ENCODE measurements around the gene RAD9B. TPM values are rescaled to one million over a fixed set of nuclear protein-coding genes. Genes with fewer than 3 reads are reported as not detected.
"Not testable (repeated sequence)": the region's sequence is repeated elsewhere in the genome, so short reads cannot be mapped to it uniquely, and the experiment has no call there.

The RAD9B gene
- total and polyA plus RNA-seq, 12 donors = 0.23 to 4.9 (median 1.00) TPM; not detected in 1

GRCh38 chr12:110514363-110514762 is 12.2 kb downstream of the RAD9B start:
- Histone ChIP-seq H3K4me1 (peaks cover 0 to 5% (median 0%) of the 10 kb centered on the region in 9 donors), H3K27me3 (no peaks in the 10 kb centered on the region), H3K36me3 (no peaks in the 10 kb centered on the region), H3K4me3 (no peak overlapping the region), H3K27ac (no peak overlapping the region), H3K9me3 (no peaks in the 10 kb centered on the region)
- no peak for DNase-seq
- intact Hi-C loops (cut with DNase I) = loop anchor here in 9 of 10 donors (5.0 to 10.0 kb wide), 8 partner anchors 60 to 373 kb away; partner anchors contain the start of gene ARPC3 (in 1 of the 9)
- TF ChIP-seq, protein P1, sequence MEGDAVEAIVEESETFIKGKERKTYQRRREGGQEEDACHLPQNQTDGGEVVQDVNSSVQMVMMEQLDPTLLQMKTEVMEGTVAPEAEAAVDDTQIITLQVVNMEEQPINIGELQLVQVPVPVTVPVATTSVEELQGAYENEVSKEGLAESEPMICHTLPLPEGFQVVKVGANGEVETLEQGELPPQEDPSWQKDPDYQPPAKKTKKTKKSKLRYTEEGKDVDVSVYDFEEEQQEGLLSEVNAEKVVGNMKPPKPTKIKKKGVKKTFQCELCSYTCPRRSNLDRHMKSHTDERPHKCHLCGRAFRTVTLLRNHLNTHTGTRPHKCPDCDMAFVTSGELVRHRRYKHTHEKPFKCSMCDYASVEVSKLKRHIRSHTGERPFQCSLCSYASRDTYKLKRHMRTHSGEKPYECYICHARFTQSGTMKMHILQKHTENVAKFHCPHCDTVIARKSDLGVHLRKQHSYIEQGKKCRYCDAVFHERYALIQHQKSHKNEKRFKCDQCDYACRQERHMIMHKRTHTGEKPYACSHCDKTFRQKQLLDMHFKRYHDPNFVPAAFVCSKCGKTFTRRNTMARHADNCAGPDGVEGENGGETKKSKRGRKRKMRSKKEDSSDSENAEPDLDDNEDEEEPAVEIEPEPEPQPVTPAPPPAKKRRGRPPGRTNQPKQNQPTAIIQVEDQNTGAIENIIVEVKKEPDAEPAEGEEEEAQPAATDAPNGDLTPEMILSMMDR (IDR thresholded peaks at IDR 0.05) = no peak
- WGBS, 2 donors = 84 to 100% methylated on average over 1 of the region's 1 CpG
- ATAC-seq = no peak

- no peaks in the 10 kb centered on the region for H3K36me3 ChIP-seq
- WGBS, 2 donors = 90 to 94% methylated on average over 3 of the region's 3 CpGs
- TF ChIP-seq, protein P1 (IDR thresholded peaks at IDR 0.05) = no peak
- no peak overlapping the region for H3K27ac ChIP-seq
- H3K27me3 ChIP-seq = no peaks in the 10 kb centered on the region
- no peak overlapping the region for H3K4me3 ChIP-seq
- no peak for ATAC-seq
- peaks cover 0 to 5% (median 0%) of the 10 kb centered on the region in 9 donors for H3K4me1 ChIP-seq
- no peak for DNase-seq
- intact Hi-C loops (cut with DNase I) = loop anchor here in 4 of 10 donors (10.0 kb wide), 4 partner anchors 62 to 368 kb away; partner anchors contain the start of gene ARPC3 (in 1 of the 4)
- H3K9me3 ChIP-seq = no peaks in the 10 kb centered on the region
Observed at GRCh38 chr12:110516995-110517394, 14.9 kb downstream of the RAD9B start.

GRCh38 chr12:110518014-110518413 is 15.9 kb downstream of the RAD9B start:
- intact Hi-C loops (cut with DNase I) = loop anchor here in 4 of 10 donors (10.0 kb wide), 4 partner anchors 63 to 367 kb away; partner anchors contain the start of gene ARPC3 (in 1 of the 4)
- DNase-seq, H3K9me3 ChIP-seq, H3K27ac ChIP-seq, H3K4me1 ChIP-seq, H3K27me3 ChIP-seq, H3K36me3 ChIP-seq, H3K4me3 ChIP-seq, ATAC-seq: not testable (repeated sequence)
- 91 to 95% methylated on average over 8 of the region's 8 CpGs for WGBS, 2 donors

DNA sequence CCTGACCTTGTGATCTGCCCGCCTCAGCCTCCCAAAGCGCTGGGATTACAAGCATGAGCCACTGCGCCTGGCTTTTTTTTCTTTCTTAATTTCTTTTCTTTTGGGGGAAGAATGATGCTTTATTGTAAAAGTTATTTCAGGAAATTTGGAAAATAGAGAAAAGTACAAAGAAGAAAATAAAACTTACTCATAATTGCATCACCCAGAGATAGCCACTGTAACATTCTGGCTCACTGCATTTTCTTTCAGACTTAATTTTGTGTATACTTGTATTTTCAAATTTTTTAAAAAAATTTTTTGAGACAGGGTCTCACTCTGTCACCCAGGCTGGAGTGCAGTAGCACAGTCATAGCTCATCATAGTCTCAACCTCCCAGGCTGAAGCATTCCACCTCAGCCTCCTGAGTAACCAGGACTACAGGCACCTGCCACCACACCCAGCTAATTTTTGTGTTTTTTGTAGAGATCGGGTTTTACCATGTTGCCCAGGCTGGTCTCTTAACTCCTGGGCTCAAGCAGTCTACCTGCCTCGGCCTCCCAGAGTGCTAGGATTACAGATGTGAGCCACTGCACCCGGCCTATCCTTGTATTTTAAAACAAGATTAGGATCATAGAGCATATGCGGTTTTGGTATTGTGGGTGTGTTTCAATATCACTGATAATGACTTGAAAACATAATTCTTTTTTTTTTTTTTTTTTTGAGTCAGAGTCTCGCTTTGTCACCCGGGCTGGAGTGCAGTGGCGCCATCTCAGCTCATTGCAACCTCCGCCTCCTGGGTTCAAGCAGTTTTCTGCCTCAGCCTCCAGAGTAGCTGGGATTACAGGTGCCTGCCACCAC is 19.0 kb downstream of the RAD9B start:
- H3K4me1 ChIP-seq; DNase-seq; H3K27me3 ChIP-seq; H3K4me3 ChIP-seq; H3K36me3 ChIP-seq; intact Hi-C loops (cut with DNase I); H3K9me3 ChIP-seq; H3K27ac ChIP-seq; ATAC-seq: not testable (repeated sequence)
- 92 to 94% methylated on average over 11 of the region's 11 CpGs for WGBS, 2 donors

DNA sequence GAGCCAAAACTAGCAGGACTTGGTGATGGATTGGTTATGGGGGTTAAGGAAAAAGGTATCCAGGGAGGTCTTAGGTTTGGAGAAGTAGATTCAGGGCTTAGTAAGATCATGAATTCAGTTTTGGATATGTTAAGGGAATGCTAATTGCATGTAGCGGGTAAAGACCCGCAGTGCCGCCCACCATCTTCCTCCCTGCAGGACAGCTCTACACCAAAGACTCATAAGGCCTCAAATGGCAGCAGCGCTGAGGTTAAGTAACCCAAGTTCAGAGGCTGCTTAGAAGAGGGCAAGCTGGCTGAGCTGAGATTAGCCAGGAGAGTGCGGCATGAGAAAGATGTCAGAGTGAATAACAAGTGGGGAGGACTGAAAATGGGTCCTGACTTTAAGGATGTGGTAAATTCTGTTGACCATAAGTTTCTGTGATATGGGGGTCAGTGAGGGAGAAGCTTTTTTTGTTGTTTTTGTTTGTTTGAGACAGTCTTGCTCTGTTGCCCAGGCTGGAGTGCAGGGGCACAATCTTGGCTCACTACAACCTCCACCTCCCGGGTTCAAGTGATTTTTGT is 26.2 kb downstream of the RAD9B start:
- peaks cover 0 to 22% (median 0%) of the 10 kb centered on the region in 9 donors for H3K36me3 ChIP-seq
- no peaks in the 10 kb centered on the region for H3K27me3 ChIP-seq
- no peak for DNase-seq
- TF ChIP-seq, protein P1 (IDR thresholded peaks at IDR 0.05) = no peak
- no peak overlapping the region for H3K4me3 ChIP-seq
- 94 to 96% methylated on average over 6 of the region's 6 CpGs for WGBS, 2 donors
- H3K27ac ChIP-seq = no peak overlapping the region
- ATAC-seq = peak in 1 of 8 donors; percentile 25
- peaks cover 3 to 37% (median 20%) of the 10 kb centered on the region in 9 donors for H3K4me1 ChIP-seq
- H3K9me3 ChIP-seq = no peaks in the 10 kb centered on the region
- intact Hi-C loops (cut with DNase I) = no loop called here
